ENCODE data around the gene OR1G1.
"Not testable (repeated sequence)": the region's sequence is repeated elsewhere in the genome, so short reads cannot be mapped to it uniquely, and the experiment has no call there.

Gene OR1G1

DNA sequence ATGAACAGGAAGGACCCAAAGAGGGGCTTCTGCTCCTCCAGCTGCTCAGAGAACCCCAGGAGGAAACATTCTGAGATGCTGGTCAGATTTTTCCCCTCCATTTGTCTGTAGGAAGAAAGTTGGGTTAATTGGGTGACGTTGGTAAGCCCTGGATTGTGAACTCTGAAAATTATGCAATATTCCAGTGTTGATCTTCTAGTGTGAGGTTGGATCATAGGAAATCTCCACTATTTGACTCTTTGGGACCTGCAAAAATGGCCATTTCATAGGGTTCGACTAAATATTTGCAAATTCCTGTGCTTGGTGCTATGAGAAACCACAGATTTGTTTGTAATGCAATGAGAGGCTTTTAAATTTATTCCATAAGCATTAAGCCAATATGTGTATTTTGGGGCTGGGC is at the start of gene OR1G1:
Gene OR1G1, minus strand, starts transcription at position 101 of the 400 bp plus-strand sequence. Its CDS starts 0 bp downstream, at position 101.
- no peak for DNase-seq

DNA sequence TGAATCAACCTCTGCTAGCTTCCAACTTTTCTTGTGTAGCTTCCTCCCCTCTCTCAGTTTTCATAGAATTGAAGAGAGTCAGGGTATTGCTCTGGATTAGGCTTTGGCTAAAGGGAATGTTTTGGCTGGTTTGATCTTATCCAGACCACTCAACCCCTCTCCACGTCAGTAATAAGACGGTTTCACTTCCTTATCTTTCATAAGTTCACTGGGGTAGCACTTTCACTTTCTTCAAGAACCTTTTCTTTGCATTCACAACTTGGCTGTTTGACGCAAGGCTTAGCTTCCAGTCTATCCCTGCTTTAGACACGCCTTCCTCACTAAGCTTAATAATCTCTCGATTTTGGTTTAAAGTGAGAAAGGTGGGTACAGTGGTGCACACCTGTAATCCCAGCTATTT is 40.2 kb upstream of the OR1G1 start:
- DNase-seq, result no peak

DNA sequence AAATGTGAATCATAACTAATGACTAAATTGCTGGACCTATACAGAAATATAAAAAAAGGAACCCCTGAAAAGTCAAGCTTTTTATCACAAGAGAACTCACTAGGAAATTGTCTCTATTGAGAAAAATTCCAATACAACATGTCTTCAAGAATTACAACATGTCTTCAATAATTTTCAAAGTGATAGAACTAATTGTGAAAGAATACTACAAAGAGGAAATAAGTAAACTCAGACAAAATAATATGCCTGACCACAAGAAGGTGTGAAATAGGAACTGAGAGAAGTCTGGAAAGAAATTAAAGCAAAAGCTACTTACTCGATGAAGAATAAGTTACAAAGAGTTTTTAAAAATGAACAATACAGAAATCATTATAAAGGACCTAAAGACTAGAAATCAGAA is 29.9 kb upstream of the OR1G1 start:
- DNase-seq, result no peak

DNA sequence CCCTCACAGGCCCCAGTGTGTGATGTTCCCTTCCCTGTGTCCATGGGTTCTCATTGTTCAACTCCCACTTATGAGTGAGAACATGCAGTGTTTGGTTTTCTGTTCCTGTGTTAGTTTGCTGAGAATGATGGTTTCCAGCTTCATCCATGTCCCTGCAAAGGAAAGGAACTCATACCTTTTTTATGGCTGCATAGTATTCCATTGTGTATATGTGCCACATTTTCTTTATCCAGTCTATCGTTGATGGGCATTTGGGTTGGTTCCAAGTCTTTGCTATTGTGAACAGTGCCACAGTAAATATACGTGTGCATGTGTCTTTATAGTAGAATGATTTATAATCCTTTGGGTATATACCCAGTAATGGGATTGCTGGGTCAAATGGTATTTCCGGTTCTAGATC is 10.1 kb upstream of the OR1G1 start:
- not testable (repeated sequence) for DNase-seq

DNA sequence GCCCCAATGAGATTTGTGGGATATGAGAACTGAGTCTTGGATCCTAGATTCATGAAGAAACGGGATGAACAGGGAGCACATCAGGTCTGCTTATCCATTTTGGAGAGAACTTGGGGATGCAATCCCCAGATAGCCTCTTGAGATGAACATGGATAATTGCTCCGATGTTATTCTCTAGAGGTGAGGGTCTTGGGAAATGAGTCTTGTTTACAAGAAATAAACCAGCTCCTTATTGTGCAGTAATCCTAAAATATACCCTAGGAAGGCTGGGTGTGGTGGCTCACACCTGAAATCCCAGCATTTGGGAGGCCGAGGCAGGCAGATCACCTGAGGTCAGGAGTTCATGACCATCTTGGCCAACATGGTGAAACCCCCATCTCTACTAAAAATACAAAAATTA is 23.0 kb downstream of the OR1G1 start, which contains the start of gene OR1D2:
Gene OR1D2, minus strand, starts transcription at position 101 of the 400 bp plus-strand sequence. CDS start 11,426 bp downstream, outside the sequence.
- no peak for DNase-seq
